Immature natural killer cell (primary cell): ENCODE measurements around the gene TTYH1. TPM values are rescaled to one million over a fixed set of nuclear protein-coding genes. Genes with fewer than 3 reads are reported as not detected.

Source experiments
- DNase-seq, 3 donors: peaks; one replicate each; pipeline ENCODE4 v3.0.0; 2022; ENCODE audit warnings: mixed read lengths in 1 of 3
- H3K27ac Mint-ChIP-seq, 6 donors: one replicate each; pipeline ENCODE4 v1.8.0; 2020; ENCODE audit warnings: mixed read lengths in 6 of 6, mild to moderate bottlenecking in 5 of 6, inconsistent platforms in 4 of 6, moderate library complexity in 3 of 6
- H3K27me3 Mint-ChIP-seq, 3 donors: one replicate each; pipeline ENCODE4 v1.8.0; 2020 to 2021; ENCODE audit warnings: low read depth in 3 of 3, mild to moderate bottlenecking in 3 of 3, mixed read lengths in 3 of 3, moderate library complexity in 3 of 3, inconsistent platforms in 1 of 3
- H3K36me3 Mint-ChIP-seq, 3 donors: one replicate each; pipeline ENCODE4 v1.8.0; 2020; ENCODE audit warnings: mixed read lengths in 3 of 3, inconsistent platforms in 2 of 3, mild to moderate bottlenecking in 2 of 3
- H3K4me1 Mint-ChIP-seq, 2 donors: one replicate each; pipeline ENCODE4 v1.8.0; 2020; ENCODE audit warnings: inconsistent platforms in 2 of 2, mild to moderate bottlenecking in 2 of 2, mixed read lengths in 2 of 2, moderate library complexity in 1 of 2
- H3K4me3 Mint-ChIP-seq, 5 donors: one replicate each; pipeline ENCODE4 v1.8.0; 2020; ENCODE audit warnings: mild to moderate bottlenecking in 5 of 5, mixed read lengths in 5 of 5, inconsistent platforms in 3 of 5, moderate library complexity in 3 of 5
- H3K9me3 Mint-ChIP-seq, 6 donors: one replicate each; pipeline ENCODE4 v1.8.0; 2020; ENCODE audit warnings: mild to moderate bottlenecking in 6 of 6, mixed read lengths in 6 of 6, inconsistent platforms in 4 of 6, moderate library complexity in 3 of 6
- polyA plus RNA-seq, 3 donors: library from polyadenylated mRNA; unstranded; fragments of 300-500 nt; fragmentation: Illumina TruSeq; gene quantifications; one replicate each; pipeline ENCODE4 v1.2.3, GENCODE V29; 2021

The TTYH1 gene
- polyA plus RNA-seq, 3 donors from 2014 or later = 0.48 to 1.5 TPM; not detected in 1

GRCh38 chr19:54430306-54431254, 15.3 kb downstream of the TTYH1 start:
- Mint-ChIP-seq H3K9me3 (no peaks in the 10 kb centered on the region), H3K27ac (no peak overlapping the region), H3K4me1 (peaks cover 16 to 21% of the 10 kb centered on the region in 2 donors), H3K4me3 (peak overlapping the region in 4 of 5 donors; percentile 21 to 72 (median 47)), H3K36me3 (no peaks in the 10 kb centered on the region), H3K27me3 (peaks cover 6 to 22% (median 13%) of the 10 kb centered on the region in 3 donors)
- DNase-seq = peak in 1 of 3 donors; percentile 18

- Mint-ChIP-seq H3K27me3 (peaks cover 5 to 22% (median 13%) of the 10 kb centered on the region in 3 donors), H3K36me3 (no peaks in the 10 kb centered on the region), H3K4me3 (peak overlapping the region in 3 of 5 donors; percentile 41 to 72 (median 64)), H3K9me3 (no peaks in the 10 kb centered on the region), H3K4me1 (peaks cover 16 to 21% of the 10 kb centered on the region in 2 donors), H3K27ac (no peak overlapping the region)
- no peak for DNase-seq
These were observed 16.1 kb downstream of the TTYH1 start for GRCh38 chr19:54431255-54431838.

GRCh38 chr19:54432144-54432738, 17.0 kb downstream of the TTYH1 start:
- H3K9me3 Mint-ChIP-seq = no peaks in the 10 kb centered on the region
- H3K27ac Mint-ChIP-seq = no peak overlapping the region
- peaks cover 0 to 3% (median 3%) of the 10 kb centered on the region in 3 donors for H3K36me3 Mint-ChIP-seq
- H3K27me3 Mint-ChIP-seq = peaks cover 5 to 21% (median 8%) of the 10 kb centered on the region in 3 donors
- no peak overlapping the region for H3K4me3 Mint-ChIP-seq
- DNase-seq = no peak
- peaks cover 16 to 27% of the 10 kb centered on the region in 2 donors for H3K4me1 Mint-ChIP-seq

- no peaks in the 10 kb centered on the region for H3K9me3 Mint-ChIP-seq
- H3K36me3 Mint-ChIP-seq = peaks cover 0 to 3% (median 3%) of the 10 kb centered on the region in 3 donors
- no peak overlapping the region for H3K27ac Mint-ChIP-seq
- no peak overlapping the region for H3K4me3 Mint-ChIP-seq
- DNase-seq = no peak
- peaks cover 0 to 9% (median 2%) of the 10 kb centered on the region in 3 donors for H3K27me3 Mint-ChIP-seq
- peaks cover 17 to 27% of the 10 kb centered on the region in 2 donors for H3K4me1 Mint-ChIP-seq
These were observed 18.4 kb downstream of the TTYH1 start for GRCh38 chr19:54433697-54434096.

GRCh38 chr19:54434112-54434872, 19.0 kb downstream of the TTYH1 start:
- H3K4me3 Mint-ChIP-seq = peak overlapping the region in 2 of 5 donors; percentile 27 to 30

GRCh38 chr19:54434873-54435214, 19.6 kb downstream of the TTYH1 start:
- DNase-seq = no peak
- Mint-ChIP-seq H3K9me3 (no peaks in the 10 kb centered on the region), H3K4me3 (peak overlapping the region in 4 of 5 donors; percentile 15 to 54 (median 37)), H3K4me1 (peaks cover 17 to 27% of the 10 kb centered on the region in 2 donors), H3K36me3 (peaks cover 0 to 3% (median 3%) of the 10 kb centered on the region in 3 donors), H3K27ac (peak overlapping the region in 2 of 6 donors; percentile 30 to 73), H3K27me3 (peaks cover 0 to 5% (median 2%) of the 10 kb centered on the region in 3 donors)

More at GRCh38 chr19:54434112-54434872, 19.0 kb downstream of the TTYH1 start:
- no peak overlapping the region for H3K27ac Mint-ChIP-seq
- DNase-seq = no peak
- peaks cover 0 to 8% (median 2%) of the 10 kb centered on the region in 3 donors for H3K27me3 Mint-ChIP-seq
- H3K4me1 Mint-ChIP-seq = peaks cover 17 to 27% of the 10 kb centered on the region in 2 donors
- H3K9me3 Mint-ChIP-seq = no peaks in the 10 kb centered on the region
- H3K36me3 Mint-ChIP-seq = peaks cover 0 to 3% (median 3%) of the 10 kb centered on the region in 3 donors

- Mint-ChIP-seq H3K27me3 (peaks cover 0 to 5% (median 3%) of the 10 kb centered on the region in 3 donors), H3K4me3 (no peak overlapping the region), H3K4me1 (peaks cover 17 to 27% of the 10 kb centered on the region in 2 donors), H3K27ac (no peak overlapping the region), H3K36me3 (peaks cover 0 to 3% (median 3%) of the 10 kb centered on the region in 3 donors), H3K9me3 (no peaks in the 10 kb centered on the region)
- no peak for DNase-seq
These were observed 20.3 kb downstream of the TTYH1 start for GRCh38 chr19:54435551-54436016.

- Mint-ChIP-seq H3K27ac (no peak overlapping the region), H3K36me3 (peaks cover 0 to 3% (median 3%) of the 10 kb centered on the region in 3 donors), H3K9me3 (no peaks in the 10 kb centered on the region), H3K27me3 (peaks cover 0 to 5% (median 3%) of the 10 kb centered on the region in 3 donors), H3K4me1 (peaks cover 16 to 24% of the 10 kb centered on the region in 2 donors), H3K4me3 (no peak overlapping the region)
- no peak for DNase-seq
These were observed 20.8 kb downstream of the TTYH1 start for GRCh38 chr19:54436031-54436523.

- Mint-ChIP-seq H3K9me3 (no peaks in the 10 kb centered on the region), H3K27ac (peak overlapping the region in 1 of 6 donors; percentile 4), H3K4me1 (peaks cover 15 to 21% of the 10 kb centered on the region in 2 donors), H3K4me3 (no peak overlapping the region), H3K36me3 (peaks cover 0 to 3% (median 3%) of the 10 kb centered on the region in 3 donors), H3K27me3 (peaks cover 0 to 3% (median 2%) of the 10 kb centered on the region in 3 donors)
- no peak for DNase-seq
These were observed 21.5 kb downstream of the TTYH1 start for GRCh38 chr19:54436628-54437252.

- Mint-ChIP-seq H3K9me3 (no peaks in the 10 kb centered on the region), H3K27me3 (peaks cover 0 to 3% (median 0%) of the 10 kb centered on the region in 3 donors), H3K4me3 (no peak overlapping the region), H3K4me1 (peaks cover 10 to 15% of the 10 kb centered on the region in 2 donors), H3K36me3 (peaks cover 8 to 12% (median 8%) of the 10 kb centered on the region in 3 donors), H3K27ac (no peak overlapping the region)
- no peak for DNase-seq
These were observed 24.0 kb downstream of the TTYH1 start for GRCh38 chr19:54439174-54439851.

GRCh38 chr19:54440641-54441040, 25.4 kb downstream of the TTYH1 start:
- peaks cover 8 to 12% (median 8%) of the 10 kb centered on the region in 3 donors for H3K36me3 Mint-ChIP-seq
- peaks cover 2 to 6% of the 10 kb centered on the region in 2 donors for H3K4me1 Mint-ChIP-seq
- no peak overlapping the region for H3K27ac Mint-ChIP-seq
- H3K4me3 Mint-ChIP-seq = no peak overlapping the region
- no peak for DNase-seq
- H3K27me3 Mint-ChIP-seq = peaks cover 0 to 2% (median 0%) of the 10 kb centered on the region in 3 donors
- no peaks in the 10 kb centered on the region for H3K9me3 Mint-ChIP-seq

GRCh38 chr19:54444737-54445136, 29.5 kb downstream of the TTYH1 start:
- Mint-ChIP-seq H3K9me3 (peaks cover 0 to 3% (median 0%) of the 10 kb centered on the region in 6 donors), H3K4me3 (no peak overlapping the region), H3K36me3 (peaks cover 5 to 9% (median 8%) of the 10 kb centered on the region in 3 donors), H3K4me1 (peaks cover 21 to 27% of the 10 kb centered on the region in 2 donors), H3K27ac (no peak overlapping the region), H3K27me3 (peaks cover 13 to 17% (median 14%) of the 10 kb centered on the region in 3 donors)
- DNase-seq = no peak
